ENCODE data around the gene SNX5. TPM values are rescaled to one million over a fixed set of nuclear protein-coding genes. Genes with fewer than 3 reads are reported as not detected.
A peak's percentile ranks its signal among the peaks of the same experiment; 100 is the strongest.

The SNX5 gene
- total RNA-seq, 1 donor, result 93.7 TPM

DNA sequence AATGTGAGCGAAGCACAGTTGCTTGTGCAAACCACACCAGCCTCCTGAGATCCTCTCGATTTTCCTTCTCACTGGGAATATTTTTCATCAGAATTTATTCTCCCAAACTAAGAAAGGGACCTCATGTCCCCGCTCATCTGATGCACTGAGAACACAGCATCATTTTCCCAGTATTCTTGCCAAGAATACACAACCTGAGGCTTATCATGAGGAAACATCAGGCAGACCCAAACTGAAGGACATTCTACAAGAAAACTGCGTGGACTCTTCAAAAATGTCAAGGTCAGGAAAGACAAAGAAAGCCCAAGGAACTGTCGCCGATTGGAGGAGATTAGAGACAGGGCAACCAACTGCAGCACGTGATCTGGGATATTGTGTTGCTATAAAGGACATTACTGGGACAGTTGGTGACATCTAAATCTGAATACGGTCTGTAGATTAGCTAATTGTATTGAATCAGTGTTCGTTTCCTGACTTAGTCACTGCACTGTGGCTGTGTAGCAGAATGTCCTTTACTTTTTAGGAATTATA lies 72.3 kb downstream of the SNX5 start:
- H3K4me2 ChIP-seq (ENCODE audit: insufficient read depth, low read length), result peak overlapping the region; percentile 88
- no peaks in the 10 kb centered on the region for H3K79me2 ChIP-seq (ENCODE audit: insufficient read depth, low read length)
- no peaks in the 10 kb centered on the region for H3K36me3 ChIP-seq (ENCODE audit: insufficient read depth, low read length)
- peak overlapping the region; percentile 80 for H3K27ac ChIP-seq (ENCODE audit: low read depth, low read length)
- H3K9me3 ChIP-seq (ENCODE audit: low read depth, low read length), result no peaks in the 10 kb centered on the region
- no peaks in the 10 kb centered on the region for H4K20me1 ChIP-seq (ENCODE audit: insufficient read depth, low read length)
- peaks cover 23% of the 10 kb centered on the region for H3K4me1 ChIP-seq (ENCODE audit: insufficient read depth, low read length)
- peak overlapping the region; percentile 86 for H2AFZ ChIP-seq (ENCODE audit: low read length)
- DNase-seq (ENCODE audit: insufficient read length, low spot score, missing footprints), result no peak
- TF ChIP-seq CTCF (IDR thresholded peaks at IDR 0.05; ENCODE audit: extremely low read depth, low read depth, low read length), result no peak
- H3K27me3 ChIP-seq (ENCODE audit: insufficient read depth, low read length), result no peaks in the 10 kb centered on the region
- H3K4me3 ChIP-seq (ENCODE audit: insufficient read depth, low read length), result peak overlapping the region; percentile 73

DNA sequence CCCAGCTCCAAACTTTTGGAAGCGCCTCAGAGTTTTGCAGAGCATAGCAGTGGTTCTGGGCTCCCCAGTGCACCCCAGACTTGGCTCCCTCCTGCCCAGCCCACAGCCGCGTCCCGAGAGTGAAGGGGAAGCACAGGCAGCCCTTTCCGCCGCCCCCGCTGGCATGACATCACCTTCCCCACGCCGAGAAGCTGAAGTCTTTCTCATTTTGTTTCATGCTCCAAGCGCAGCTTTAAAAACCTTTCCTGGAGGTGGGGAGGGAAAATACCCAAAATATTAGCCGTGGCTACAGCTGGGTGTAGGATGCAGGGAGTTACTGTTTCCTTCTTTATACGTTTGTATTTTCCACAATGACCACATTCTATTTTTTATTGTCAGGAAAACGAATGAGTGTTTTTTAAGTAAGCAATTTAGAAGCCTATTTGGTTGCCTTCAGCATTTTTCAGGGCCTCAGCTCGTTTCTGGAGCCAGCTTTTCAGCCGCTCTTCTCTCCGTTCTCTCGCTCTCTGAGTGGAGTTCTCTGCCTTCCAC lies 72.9 kb downstream of the SNX5 start:
- H3K4me2 ChIP-seq (ENCODE audit: insufficient read depth, low read length), result peak overlapping the region; percentile 88
- peak overlapping the region; percentile 80 for H3K27ac ChIP-seq (ENCODE audit: low read depth, low read length)

DNA sequence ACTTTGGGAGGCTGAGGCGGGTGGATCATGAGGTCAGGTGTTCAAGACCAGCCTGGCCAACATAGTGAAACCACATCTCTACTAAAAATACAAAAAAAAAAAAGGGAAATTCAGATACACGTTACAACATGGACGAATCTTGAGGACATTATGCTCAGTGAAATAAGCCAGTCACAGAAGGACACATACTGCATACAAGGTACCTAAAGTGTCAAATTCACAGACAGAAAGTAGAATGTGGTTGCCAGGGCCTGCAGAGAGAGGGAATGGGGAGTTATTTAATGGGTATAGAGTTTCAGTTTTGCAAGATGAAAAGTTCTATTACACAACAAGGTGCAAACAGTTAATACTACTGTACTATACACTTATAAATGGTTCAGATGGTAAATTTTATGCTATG lies 75.1 kb downstream of the SNX5 start:
- no peak for TF ChIP-seq CTCF (IDR thresholded peaks at IDR 0.05; ENCODE audit: extremely low read depth, low read depth, low read length)
- Histone ChIP-seq H4K20me1 (ENCODE audit: insufficient read depth, low read length) (no peaks in the 10 kb centered on the region), H3K79me2 (ENCODE audit: insufficient read depth, low read length) (no peaks in the 10 kb centered on the region)

More for the DNA sequence above, 72.9 kb downstream of the SNX5 start:
- Histone ChIP-seq H3K4me3 (ENCODE audit: insufficient read depth, low read length) (peak overlapping the region; percentile 73), H3K9me3 (ENCODE audit: low read depth, low read length) (no peaks in the 10 kb centered on the region), H3K79me2 (ENCODE audit: insufficient read depth, low read length) (no peaks in the 10 kb centered on the region), H3K27me3 (ENCODE audit: insufficient read depth, low read length) (no peaks in the 10 kb centered on the region), H3K36me3 (ENCODE audit: insufficient read depth, low read length) (no peaks in the 10 kb centered on the region), H3K4me1 (ENCODE audit: insufficient read depth, low read length) (peaks cover 23% of the 10 kb centered on the region), H2AFZ (ENCODE audit: low read length) (peak overlapping the region; percentile 86), H4K20me1 (ENCODE audit: insufficient read depth, low read length) (no peaks in the 10 kb centered on the region)
- peak; percentile 93 for DNase-seq (ENCODE audit: insufficient read length, low spot score, missing footprints)
- TF ChIP-seq CTCF (IDR thresholded peaks at IDR 0.05; ENCODE audit: extremely low read depth, low read depth, low read length), result no peak

DNA sequence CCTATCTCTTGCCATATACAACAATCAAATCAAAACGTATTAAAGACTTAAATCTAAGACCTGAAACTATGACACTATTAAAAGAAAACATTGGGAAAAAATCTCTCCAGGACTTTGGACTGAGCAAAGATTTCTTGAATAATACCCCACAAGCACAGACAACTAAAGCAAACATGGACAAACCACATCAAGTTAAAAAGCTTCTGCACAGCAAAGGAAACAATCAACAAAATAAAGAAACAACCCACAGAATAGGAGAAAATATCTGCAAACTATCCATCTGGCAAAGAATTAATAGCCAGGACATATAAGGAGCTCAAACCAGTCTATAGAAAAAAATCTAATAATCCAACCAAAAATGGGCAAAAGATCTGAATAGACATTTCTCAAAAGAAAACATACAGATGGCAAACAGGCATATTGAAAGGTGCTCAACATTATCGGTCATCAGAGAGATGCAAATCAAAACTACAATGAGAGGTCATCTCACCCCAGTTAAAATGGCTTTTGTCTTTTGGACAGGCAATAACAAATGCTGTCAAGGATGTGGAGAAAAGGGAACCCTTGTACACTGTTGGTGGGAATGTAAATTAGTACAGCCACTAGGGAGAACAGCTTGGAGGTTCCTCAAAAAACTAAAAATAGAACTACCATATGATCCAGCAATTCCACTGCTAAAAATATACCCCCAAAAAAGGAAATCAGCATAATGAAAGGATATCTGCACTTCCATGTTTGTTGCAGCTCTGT lies 76.2 kb downstream of the SNX5 start:
- Histone ChIP-seq H3K4me1 (ENCODE audit: insufficient read depth, low read length) (peaks cover 23% of the 10 kb centered on the region), H3K4me3 (ENCODE audit: insufficient read depth, low read length) (no peak overlapping the region), H3K79me2 (ENCODE audit: insufficient read depth, low read length) (no peaks in the 10 kb centered on the region), H4K20me1 (ENCODE audit: insufficient read depth, low read length) (no peaks in the 10 kb centered on the region), H3K27me3 (ENCODE audit: insufficient read depth, low read length) (no peaks in the 10 kb centered on the region), H3K27ac (ENCODE audit: low read depth, low read length) (no peak overlapping the region), H2AFZ (ENCODE audit: low read length) (no peak overlapping the region), H3K4me2 (ENCODE audit: insufficient read depth, low read length) (no peak overlapping the region), H3K36me3 (ENCODE audit: insufficient read depth, low read length) (no peaks in the 10 kb centered on the region), H3K9me3 (ENCODE audit: low read depth, low read length) (peaks cover 8% of the 10 kb centered on the region)
- no peak for DNase-seq (ENCODE audit: insufficient read length, low spot score, missing footprints)
- TF ChIP-seq CTCF (IDR thresholded peaks at IDR 0.05; ENCODE audit: extremely low read depth, low read depth, low read length), result no peak

More for the DNA sequence above, 75.1 kb downstream of the SNX5 start:
- Histone ChIP-seq H3K9me3 (ENCODE audit: low read depth, low read length) (peaks cover 8% of the 10 kb centered on the region), H3K4me1 (ENCODE audit: insufficient read depth, low read length) (peaks cover 23% of the 10 kb centered on the region), H3K27me3 (ENCODE audit: insufficient read depth, low read length) (no peaks in the 10 kb centered on the region), H3K27ac (ENCODE audit: low read depth, low read length) (no peak overlapping the region), H3K36me3 (ENCODE audit: insufficient read depth, low read length) (no peaks in the 10 kb centered on the region), H3K4me2 (ENCODE audit: insufficient read depth, low read length) (no peak overlapping the region), H2AFZ (ENCODE audit: low read length) (no peak overlapping the region), H3K4me3 (ENCODE audit: insufficient read depth, low read length) (no peak overlapping the region)
- no peak for DNase-seq (ENCODE audit: insufficient read length, low spot score, missing footprints)
